ENCODE data around the gene TTLL7.

- TF ChIP-seq POLR2A (IDR thresholded peaks at IDR 0.05): no peak
- TF ChIP-seq CTCF (IDR thresholded peaks at IDR 0.05): no peak
Measured at GRCh38 chr1:83917959-83918358, 81.0 kb downstream of the TTLL7 start.

All from esophagus squamous epithelium (tissue), 4 donors.